GM19455 (cell line): ENCODE measurements around the gene IGF1R.

Experiments
- ATAC-seq: cut with Tn5 transposase; IDR thresholded peaks from one replicate; pipeline ENCODE4 v1.9.1; 2021; ENCODE audit not compliant: unreplicated experiment

IGF1R gene

GRCh38 chr15:98743177-98743576, 94.8 kb downstream of the IGF1R start:
- ATAC-seq: no peak

- no peak for ATAC-seq
Measured at GRCh38 chr15:98744506-98744905, 96.2 kb downstream of the IGF1R start.

GRCh38 chr15:98745179-98745578, 96.8 kb downstream of the IGF1R start:
- no peak for ATAC-seq

GRCh38 chr15:98745650-98746374, 97.5 kb downstream of the IGF1R start:
- ATAC-seq: no peak

- no peak for ATAC-seq
Measured at GRCh38 chr15:98746375-98747155, 98.2 kb downstream of the IGF1R start.

- ATAC-seq: no peak
Measured at GRCh38 chr15:98751767-98752166, 103.4 kb downstream of the IGF1R start.

GRCh38 chr15:98753726-98754656, 105.7 kb downstream of the IGF1R start:
- ATAC-seq: no peak

- no peak for ATAC-seq
Measured at GRCh38 chr15:98754657-98755022, 106.3 kb downstream of the IGF1R start.

GRCh38 chr15:98755138-98755537, 106.8 kb downstream of the IGF1R start:
- no peak for ATAC-seq

- no peak for ATAC-seq
Measured at GRCh38 chr15:98755781-98756180, 107.4 kb downstream of the IGF1R start.

- ATAC-seq: no peak
Measured at GRCh38 chr15:98758224-98758623, 109.9 kb downstream of the IGF1R start.

- ATAC-seq: no peak
Measured at GRCh38 chr15:98759277-98759676, 110.9 kb downstream of the IGF1R start.

- no peak for ATAC-seq
Measured at GRCh38 chr15:98760112-98760826, 111.9 kb downstream of the IGF1R start.

GRCh38 chr15:98760975-98761374, 112.6 kb downstream of the IGF1R start:
- no peak for ATAC-seq

- ATAC-seq: no peak
Measured at GRCh38 chr15:98763179-98763578, 114.8 kb downstream of the IGF1R start.

GRCh38 chr15:98764291-98764690, 116.0 kb downstream of the IGF1R start:
- ATAC-seq: no peak

- no peak for ATAC-seq
Measured at GRCh38 chr15:98765610-98766009, 117.3 kb downstream of the IGF1R start.

GRCh38 chr15:98767692-98768091, 119.4 kb downstream of the IGF1R start:
- no peak for ATAC-seq

- ATAC-seq: no peak
Measured at GRCh38 chr15:98769867-98770266, 121.5 kb downstream of the IGF1R start.

- ATAC-seq: no peak
Measured at GRCh38 chr15:98770984-98771383, 122.6 kb downstream of the IGF1R start.

- ATAC-seq: no peak
Measured at GRCh38 chr15:98771541-98771940, 123.2 kb downstream of the IGF1R start.
